ENCODE results near the gene SF3B2. TPM values are rescaled to one million over a fixed set of nuclear protein-coding genes. Genes with fewer than 3 reads are reported as not detected.

The SF3B2 gene
- total RNA-seq, 1 experiment from 2014 or later, result 237 TPM

DNA sequence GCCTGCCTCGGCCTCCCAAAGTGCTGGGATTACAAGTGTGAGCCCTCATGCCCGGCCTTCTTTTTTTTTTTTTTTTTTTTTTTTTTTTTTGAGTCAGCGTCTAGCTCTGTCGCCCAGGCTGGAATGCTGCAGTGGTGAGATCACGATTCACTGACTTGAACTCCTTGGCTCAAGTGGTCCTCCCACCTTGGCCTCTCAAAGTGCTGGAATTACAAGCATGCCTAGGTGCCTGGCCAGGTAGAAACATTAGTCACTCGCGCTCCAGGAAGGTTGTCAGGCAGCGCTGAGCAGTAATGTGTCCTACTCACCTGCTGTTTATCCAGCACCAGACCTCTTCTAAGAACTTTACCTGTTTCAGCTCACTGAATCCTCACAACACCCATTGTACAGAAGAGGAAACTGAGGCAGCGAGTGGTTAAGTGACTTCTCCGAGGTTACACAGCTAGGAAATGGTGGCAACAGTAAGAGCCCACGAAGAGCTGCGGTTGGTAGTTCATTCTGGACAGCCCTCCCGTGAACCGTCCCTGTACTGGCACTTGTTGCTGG is 40.9 kb upstream of the SF3B2 start:
- peak; percentile 71 for DNase-seq
- Histone ChIP-seq H3K14ac (ENCODE audit: insufficient read depth, low read length) (no peak overlapping the region), H2BK20ac (ENCODE audit: low read depth, low read length, poor library complexity, severe bottlenecking) (no peak overlapping the region), H3T11ph (ENCODE audit: low read length) (no peak overlapping the region), H2BK12ac (ENCODE audit: insufficient read length, low read depth, low read length) (no peak overlapping the region), H3K4me2 (ENCODE audit: insufficient read depth, insufficient read length, low read length) (peak overlapping the region; percentile 38), H3K79me1 (ENCODE audit: insufficient read depth, low read depth, low read length, poor library complexity, severe bottlenecking) (no peaks in the 10 kb centered on the region), H4K5ac (ENCODE audit: insufficient read length, low read depth, low read length) (no peak overlapping the region), H3K9ac (ENCODE audit: extremely low read depth, insufficient read length, low read length) (no peak overlapping the region), H3K18ac (ENCODE audit: insufficient read length, low read depth, low read length) (no peak overlapping the region), H2BK120ac (ENCODE audit: low read depth, low read length, poor library complexity, severe bottlenecking) (no peak overlapping the region), H3K56ac (ENCODE audit: insufficient read length, low read depth, low read length) (no peak overlapping the region), H3K4ac (ENCODE audit: low read depth, low read length) (no peak overlapping the region), H4K8ac (replicated peaks; ENCODE audit: insufficient read length, low read depth, low read length) (no peak overlapping the region), H4K91ac (ENCODE audit: insufficient read length, low read depth, low read length) (no peak overlapping the region), H2BK5ac (ENCODE audit: insufficient read length, low read length) (no peak overlapping the region), H2BK15ac (ENCODE audit: low read depth, low read length) (no peak overlapping the region), H3K4me1 (ENCODE audit: insufficient read depth, low read length) (no peaks in the 10 kb centered on the region), H3K23me2 (ENCODE audit: insufficient read length, low read depth, low read length, poor library complexity, severe bottlenecking) (peaks cover 5% of the 10 kb centered on the region), H3K9me3 (ENCODE audit: control insufficient read depth, low read depth, low read length) (no peaks in the 10 kb centered on the region), H3K27ac (ENCODE audit: insufficient read length, low read depth, low read length) (no peak overlapping the region), H3K27me3 (ENCODE audit: insufficient read depth, low read length) (peaks cover 4% of the 10 kb centered on the region; the same call in 1 of the 2 replicates), H3K79me2 (ENCODE audit: insufficient read depth, low read length) (no peaks in the 10 kb centered on the region), H4K20me1 (ENCODE audit: control insufficient read depth, insufficient read depth, insufficient read length) (no peaks in the 10 kb centered on the region), H3K23ac (ENCODE audit: insufficient read length, low read depth, low read length) (no peak overlapping the region), H2AK5ac (ENCODE audit: insufficient read length, low read length) (no peak overlapping the region), H2AFZ (ENCODE audit: low read length) (no peak overlapping the region)
- Mint-ChIP-seq H3K36me3 (ENCODE audit: insufficient read depth in 1 of 3, low read depth in 3 of 3) (no peaks in the 10 kb centered on the region), H3K27me3 (ENCODE audit: low read depth) (no peaks in the 10 kb centered on the region; the same call in 1 of the 2 replicates), H3K27ac (no peak overlapping the region), H3K9me3 (no peaks in the 10 kb centered on the region), H3K4me3 (no peak overlapping the region), H3K4me1 (peaks cover 16 to 30% of the 10 kb centered on the region in 2 experiments)
- TF ChIP-seq, protein P1, sequence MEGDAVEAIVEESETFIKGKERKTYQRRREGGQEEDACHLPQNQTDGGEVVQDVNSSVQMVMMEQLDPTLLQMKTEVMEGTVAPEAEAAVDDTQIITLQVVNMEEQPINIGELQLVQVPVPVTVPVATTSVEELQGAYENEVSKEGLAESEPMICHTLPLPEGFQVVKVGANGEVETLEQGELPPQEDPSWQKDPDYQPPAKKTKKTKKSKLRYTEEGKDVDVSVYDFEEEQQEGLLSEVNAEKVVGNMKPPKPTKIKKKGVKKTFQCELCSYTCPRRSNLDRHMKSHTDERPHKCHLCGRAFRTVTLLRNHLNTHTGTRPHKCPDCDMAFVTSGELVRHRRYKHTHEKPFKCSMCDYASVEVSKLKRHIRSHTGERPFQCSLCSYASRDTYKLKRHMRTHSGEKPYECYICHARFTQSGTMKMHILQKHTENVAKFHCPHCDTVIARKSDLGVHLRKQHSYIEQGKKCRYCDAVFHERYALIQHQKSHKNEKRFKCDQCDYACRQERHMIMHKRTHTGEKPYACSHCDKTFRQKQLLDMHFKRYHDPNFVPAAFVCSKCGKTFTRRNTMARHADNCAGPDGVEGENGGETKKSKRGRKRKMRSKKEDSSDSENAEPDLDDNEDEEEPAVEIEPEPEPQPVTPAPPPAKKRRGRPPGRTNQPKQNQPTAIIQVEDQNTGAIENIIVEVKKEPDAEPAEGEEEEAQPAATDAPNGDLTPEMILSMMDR (conservative IDR thresholded peaks at IDR 0.05), result no peak
- no CpG with 5 or more reads among the region's 14 CpGs for WGBS (ENCODE audit: extremely low coverage, insufficient read length, low lambda C conversion rate)
